Endodermal cell (in vitro differentiated cells): ENCODE results near the gene SORL1-AS1.

Experiments
- DNase-seq: peaks from one replicate; pipeline ENCODE4 v3.0.0-alpha.2; 2017
- H3K27ac ChIP-seq: 2 replicates; pipeline ENCODE4 v1.5.1; 2013; ENCODE audit warnings: mild to moderate bottlenecking, low read depth, low read length, moderate library complexity
- H3K27me3 ChIP-seq: 2 replicates; pipeline ENCODE4 v1.6.1; 2013; ENCODE audit warnings: mild to moderate bottlenecking, low read length, moderate library complexity; ENCODE audit not compliant: insufficient read depth, control insufficient read depth, poor library complexity, severe bottlenecking
- H3K36me3 ChIP-seq: 2 replicates; pipeline ENCODE4 v1.7.0; 2013; ENCODE audit warnings: mild to moderate bottlenecking, low read length, moderate library complexity; ENCODE audit not compliant: control insufficient read depth, insufficient read depth
- H3K4me1 ChIP-seq: one replicate; pipeline ENCODE4 v1.7.0; 2013; ENCODE audit warnings: low read length; ENCODE audit not compliant: control insufficient read depth, insufficient read depth
- H3K4me3 ChIP-seq: 2 replicates; pipeline ENCODE4 v1.5.1; 2013; ENCODE audit warnings: mild to moderate bottlenecking, low read length, moderate library complexity
- H3K9ac ChIP-seq: 2 replicates; pipeline ENCODE4 v1.6.1; 2013; ENCODE audit warnings: mild to moderate bottlenecking, low read length, moderate library complexity; ENCODE audit not compliant: poor library complexity, severe bottlenecking; ENCODE audit errors: extremely low read depth
- H3K9me3 ChIP-seq: 2 replicates; pipeline ENCODE4 v1.6.1; 2013; ENCODE audit warnings: mild to moderate bottlenecking, low read length, moderate library complexity; ENCODE audit not compliant: control insufficient read depth
- H3K27ac Mint-ChIP-seq: 2 replicates; pipeline ENCODE4 v1.8.0; 2020; ENCODE audit warnings: mixed read lengths
- H3K27me3 Mint-ChIP-seq: 2 replicates; pipeline ENCODE4 v1.8.0; 2021; ENCODE audit warnings: mild to moderate bottlenecking, mixed read lengths; ENCODE audit not compliant: insufficient read depth
- H3K36me3 Mint-ChIP-seq: 2 replicates; pipeline ENCODE4 v1.8.0; 2020; ENCODE audit warnings: low read depth, mixed read lengths
- H3K4me1 Mint-ChIP-seq: 2 replicates; pipeline ENCODE4 v1.8.0; 2020; ENCODE audit warnings: mixed read lengths
- H3K4me3 Mint-ChIP-seq: 2 replicates; pipeline ENCODE4 v1.8.0; 2020; ENCODE audit warnings: mild to moderate bottlenecking, moderate library complexity, mixed read lengths
- H3K9me3 Mint-ChIP-seq: 2 replicates; pipeline ENCODE4 v1.8.0; 2020; ENCODE audit warnings: mild to moderate bottlenecking, mixed read lengths
- WGBS, 2 experiments: methylation state at CpG; one replicate each; pipeline versions ENCODE4 v1.1.5 to v1.1.7; 2013; ENCODE audit warnings: missing lambda C conversion rate in 2 of 2, mixed read lengths in 1 of 2; ENCODE audit not compliant: insufficient coverage in 1 of 2, insufficient read length in 1 of 2; 5-methylcytosine and 5-hydroxymethylcytosine counted together
- TF ChIP-seq, protein P1 (sequence below): fragments of 200-600 bp; sonication (generic); conservative IDR thresholded peaks from 2 replicates; pipeline ENCODE4 v1.5.0; 2021; ENCODE audit warnings: antibody characterized with exemption, mild to moderate bottlenecking

Gene SORL1-AS1

DNA sequence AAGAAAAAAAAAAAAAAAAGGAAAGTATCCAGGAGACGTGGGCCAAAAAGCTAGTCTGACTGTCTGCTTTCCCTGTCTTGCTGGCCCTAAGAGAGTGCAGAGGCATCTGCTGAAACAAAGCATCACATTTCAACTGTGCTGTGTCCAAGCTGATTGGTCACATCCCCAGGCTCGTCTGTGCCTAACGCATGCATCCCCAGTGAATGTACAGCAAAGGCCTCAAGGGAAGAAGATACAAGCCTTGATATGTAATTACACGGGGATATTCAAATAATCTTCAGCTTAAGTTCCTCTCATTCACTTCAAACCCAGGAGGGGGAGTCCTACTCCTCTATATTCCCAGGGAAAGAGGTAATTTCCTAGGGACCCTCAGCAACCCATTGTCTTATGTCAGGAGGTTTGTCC is 6.0 kb downstream of the SORL1-AS1 start:
- H3K36me3 ChIP-seq: no peaks in the 10 kb centered on the region
- 33 to 60% methylated on average over 2 to 4 of the region's 4 CpGs for WGBS, 2 experiments
- no peak overlapping the region for H3K4me3 Mint-ChIP-seq
- H3K27me3 ChIP-seq: peaks cover 5% of the 10 kb centered on the region
- peaks cover 12% of the 10 kb centered on the region for H3K4me1 ChIP-seq
- H3K27ac ChIP-seq: no peak overlapping the region
- no peak overlapping the region for H3K9ac ChIP-seq
- TF ChIP-seq, protein P1, sequence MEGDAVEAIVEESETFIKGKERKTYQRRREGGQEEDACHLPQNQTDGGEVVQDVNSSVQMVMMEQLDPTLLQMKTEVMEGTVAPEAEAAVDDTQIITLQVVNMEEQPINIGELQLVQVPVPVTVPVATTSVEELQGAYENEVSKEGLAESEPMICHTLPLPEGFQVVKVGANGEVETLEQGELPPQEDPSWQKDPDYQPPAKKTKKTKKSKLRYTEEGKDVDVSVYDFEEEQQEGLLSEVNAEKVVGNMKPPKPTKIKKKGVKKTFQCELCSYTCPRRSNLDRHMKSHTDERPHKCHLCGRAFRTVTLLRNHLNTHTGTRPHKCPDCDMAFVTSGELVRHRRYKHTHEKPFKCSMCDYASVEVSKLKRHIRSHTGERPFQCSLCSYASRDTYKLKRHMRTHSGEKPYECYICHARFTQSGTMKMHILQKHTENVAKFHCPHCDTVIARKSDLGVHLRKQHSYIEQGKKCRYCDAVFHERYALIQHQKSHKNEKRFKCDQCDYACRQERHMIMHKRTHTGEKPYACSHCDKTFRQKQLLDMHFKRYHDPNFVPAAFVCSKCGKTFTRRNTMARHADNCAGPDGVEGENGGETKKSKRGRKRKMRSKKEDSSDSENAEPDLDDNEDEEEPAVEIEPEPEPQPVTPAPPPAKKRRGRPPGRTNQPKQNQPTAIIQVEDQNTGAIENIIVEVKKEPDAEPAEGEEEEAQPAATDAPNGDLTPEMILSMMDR: peak; percentile 55
- H3K27me3 Mint-ChIP-seq: peaks cover 8% of the 10 kb centered on the region
- no peak overlapping the region for H3K4me3 ChIP-seq
- peak overlapping the region; percentile 22 for H3K27ac Mint-ChIP-seq
- peaks cover 42% of the 10 kb centered on the region for H3K4me1 Mint-ChIP-seq
- H3K9me3 Mint-ChIP-seq: no peaks in the 10 kb centered on the region
- no peaks in the 10 kb centered on the region for H3K9me3 ChIP-seq
- H3K36me3 Mint-ChIP-seq: no peaks in the 10 kb centered on the region
- no peak for DNase-seq

DNA sequence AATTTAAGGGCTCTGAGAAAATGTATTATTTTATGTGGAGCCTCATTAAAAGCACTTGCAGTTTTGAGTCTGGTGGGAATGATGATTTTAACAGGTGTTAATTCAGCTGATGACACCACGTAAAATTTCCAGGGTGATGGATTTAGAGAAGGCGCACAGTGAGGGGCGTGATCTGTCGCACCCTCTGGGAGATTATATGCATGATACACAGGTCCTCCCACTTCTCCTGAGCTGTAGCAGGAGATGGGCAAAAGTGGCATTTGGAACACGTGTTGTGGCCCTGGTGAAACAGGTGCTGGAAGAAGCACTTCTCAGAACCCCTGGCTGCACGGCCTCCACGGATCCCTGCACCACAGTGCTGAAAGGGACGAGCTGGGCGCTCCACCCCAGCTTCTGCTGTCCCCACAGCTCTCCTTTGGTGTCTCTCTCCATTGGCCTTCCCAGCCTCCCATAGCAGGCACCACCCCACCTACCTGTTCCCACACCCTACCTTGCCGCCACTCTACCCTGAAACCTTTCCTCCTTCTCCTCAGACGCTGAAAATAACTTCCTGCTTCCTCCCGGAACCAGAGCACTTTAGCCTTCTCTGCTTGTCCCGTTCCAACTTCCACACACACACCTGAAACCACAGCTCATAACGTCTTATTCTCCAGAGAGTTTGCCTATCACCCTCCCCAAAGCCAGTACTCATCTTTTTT is 7.5 kb downstream of the SORL1-AS1 start:
- Mint-ChIP-seq H3K4me3 (no peak overlapping the region), H3K4me1 (peaks cover 29% of the 10 kb centered on the region), H3K27ac (no peak overlapping the region), H3K9me3 (no peaks in the 10 kb centered on the region), H3K36me3 (no peaks in the 10 kb centered on the region), H3K27me3 (no peaks in the 10 kb centered on the region)
- Histone ChIP-seq H3K9ac (no peak overlapping the region), H3K27ac (no peak overlapping the region), H3K4me1 (peaks cover 5% of the 10 kb centered on the region), H3K9me3 (no peaks in the 10 kb centered on the region), H3K4me3 (no peak overlapping the region), H3K36me3 (no peaks in the 10 kb centered on the region), H3K27me3 (no peaks in the 10 kb centered on the region)
- no peak for DNase-seq
- TF ChIP-seq, protein P1: no peak
- 91 to 93% methylated on average over 12 to 14 of the region's 14 CpGs for WGBS, 2 experiments

DNA sequence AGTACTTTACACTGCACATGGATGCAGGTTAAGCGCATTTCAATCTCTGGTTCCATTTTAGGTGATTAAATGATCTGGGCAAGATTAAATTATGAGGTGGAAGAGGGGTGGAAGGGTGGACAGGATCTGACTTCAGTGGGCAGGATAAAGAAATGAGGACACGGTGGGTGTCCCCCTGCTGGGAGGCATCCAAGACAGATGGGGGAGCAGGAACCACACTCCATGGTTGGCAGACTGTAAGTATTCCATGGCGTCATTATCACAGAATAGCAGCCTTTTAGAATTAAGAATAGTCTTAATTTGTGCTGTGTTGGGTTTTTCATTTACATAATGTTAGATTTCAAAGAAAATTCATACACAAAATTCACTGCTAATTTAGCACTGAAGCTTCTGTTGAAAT is 8.2 kb downstream of the SORL1-AS1 start:
- Histone ChIP-seq H3K36me3 (no peaks in the 10 kb centered on the region), H3K4me1 (peaks cover 1% of the 10 kb centered on the region), H3K9me3 (no peaks in the 10 kb centered on the region), H3K4me3 (no peak overlapping the region), H3K9ac (no peak overlapping the region), H3K27ac (no peak overlapping the region), H3K27me3 (no peaks in the 10 kb centered on the region)
- 81 to 83% methylated on average over 2 to 3 of the region's 3 CpGs for WGBS, 2 experiments
- TF ChIP-seq, protein P1: no peak
- no peak for DNase-seq
- Mint-ChIP-seq H3K27me3 (no peaks in the 10 kb centered on the region), H3K4me1 (peaks cover 22% of the 10 kb centered on the region), H3K36me3 (no peaks in the 10 kb centered on the region), H3K27ac (no peak overlapping the region), H3K4me3 (no peak overlapping the region), H3K9me3 (no peaks in the 10 kb centered on the region)
